Sigmoid colon (tissue), 7 donors: ENCODE measurements around the gene IGBP1. TPM values are rescaled to one million over a fixed set of nuclear protein-coding genes. Genes with fewer than 3 reads are reported as not detected.

ENCODE experiments used
- DNase-seq: peaks from one replicate; pipeline ENCODE4 v3.0.0-alpha.2; 2019
- H3K27ac ChIP-seq, 4 donors: fragments of 200-600 bp; sonication (generic); one replicate each; pipeline ENCODE4 v1.5.1; 2016 to 2019; ENCODE audit warnings: mild to moderate bottlenecking in 1 of 4
- H3K27me3 ChIP-seq, 3 donors: fragments of 200-600 bp; sonication (generic); one replicate each; pipeline ENCODE4 v1.5.1; 2019; ENCODE audit warnings: mild to moderate bottlenecking in 1 of 3
- H3K36me3 ChIP-seq, 4 donors: fragments of 200-600 bp; sonication (generic); one replicate each; pipeline ENCODE4 v1.5.1; 2016 to 2019
- H3K4me1 ChIP-seq, 4 donors: fragments of 200-600 bp; sonication (generic); one replicate each; pipeline ENCODE4 v1.5.1; 2017 to 2019
- H3K4me3 ChIP-seq, 4 donors: fragments of 200-600 bp; sonication (generic); one replicate each; pipeline ENCODE4 v1.5.1; 2017 to 2019; ENCODE audit warnings: mild to moderate bottlenecking in 2 of 4, moderate library complexity in 1 of 4
- H3K9me3 ChIP-seq, 4 donors: fragments of 200-600 bp in 3 of 4; sonication (generic) in 3 of 4; one replicate each; pipeline versions ENCODE4 v1.5.1 to v1.6.1; 2013 to 2019
- EP300 ChIP-seq, 4 donors: sonication (generic); formaldehyde crosslinking; IDR thresholded peaks; one replicate each; pipeline ENCODE4 v1.6.1; 2017; ENCODE audit warnings: antibody characterized with exemption in 4 of 4
- POLR2A ChIP-seq, 2 donors: fragments of 450-650 bp; IDR thresholded peaks; one replicate each; pipeline ENCODE4 v1.6.1; 2016; ENCODE audit warnings: antibody characterized with exemption in 2 of 2, mild to moderate bottlenecking in 2 of 2, moderate library complexity in 2 of 2
- POLR2AphosphoS5 ChIP-seq, 4 donors: sonication (generic); formaldehyde crosslinking; IDR thresholded peaks; one replicate each; pipeline ENCODE4 v1.6.1; 2017; ENCODE audit warnings: antibody characterized with exemption in 4 of 4
- WGBS, 2 donors: extraction: QIAGEN DNeasy Blood & Tissue Kit; methylation state at CpG; one replicate each; pipeline ENCODE4 v1.1.7; 2013; 5-methylcytosine and 5-hydroxymethylcytosine counted together
- intact Hi-C: fragments of 100-400 bp; cut with DNase I; formaldehyde crosslinking; loops from one replicate; pipeline ENCODE4 v1.15.1; 2023
- polyA plus RNA-seq, 3 donors: library from polyadenylated mRNA; stranded (reverse); fragments of 200-250 nt; gene quantifications; one replicate each; pipeline ENCODE4 v1.2.3, GENCODE V29; 2013
- total RNA-seq, 4 donors: library from RNA; depleted of rRNA; stranded (reverse); fragments of >200 nt; gene quantifications; one replicate each; pipeline ENCODE4 v1.1.0, GENCODE V29; 2016
- TF ChIP-seq, protein P1 (sequence below), 4 experiments: fragments of 450-650 bp in 3 of 4; fragments of 200-600 bp in 1 of 4; IDR thresholded peaks; one replicate each; pipeline ENCODE4 v1.5.1; 2016 to 2019; ENCODE audit warnings: antibody characterized with exemption in 4 of 4, mild to moderate bottlenecking in 3 of 4, moderate library complexity in 2 of 4
- donor health status: healthy with polysubstance abuse.
- donor health status: Bipolar disorder and iron deficiency.
- donor health status: healthy.

Gene IGBP1
- total and polyA plus RNA-seq, 7 donors: 69.7 to 126 (median 91.7) TPM

DNA sequence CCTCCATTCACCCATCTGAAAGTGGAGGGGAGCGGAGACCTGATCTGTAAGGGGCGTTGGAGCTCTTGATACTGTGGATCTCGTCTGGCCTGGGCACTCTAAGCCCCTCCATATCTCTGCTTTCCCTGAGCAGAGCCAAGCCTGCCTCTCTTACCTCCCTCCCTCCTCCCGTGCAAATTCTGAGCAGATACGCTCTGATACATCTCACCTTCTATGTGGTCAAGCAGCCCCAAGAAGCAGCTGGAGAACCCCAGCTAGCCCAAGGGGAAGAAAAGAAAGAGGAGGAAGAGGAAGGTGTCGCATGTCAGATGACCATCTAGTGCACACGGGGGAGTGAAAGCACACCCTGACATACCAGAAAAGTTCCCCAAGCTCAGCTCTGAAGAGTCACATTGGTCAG is 42.1 kb downstream of the IGBP1 start:
- no peaks in the 10 kb centered on the region for H3K9me3 ChIP-seq
- 84 to 92% methylated on average over 7 of the region's 7 CpGs for WGBS, 2 donors
- H3K27ac ChIP-seq: no peak overlapping the region
- no peaks in the 10 kb centered on the region for H3K4me1 ChIP-seq
- TF ChIP-seq, protein P1, sequence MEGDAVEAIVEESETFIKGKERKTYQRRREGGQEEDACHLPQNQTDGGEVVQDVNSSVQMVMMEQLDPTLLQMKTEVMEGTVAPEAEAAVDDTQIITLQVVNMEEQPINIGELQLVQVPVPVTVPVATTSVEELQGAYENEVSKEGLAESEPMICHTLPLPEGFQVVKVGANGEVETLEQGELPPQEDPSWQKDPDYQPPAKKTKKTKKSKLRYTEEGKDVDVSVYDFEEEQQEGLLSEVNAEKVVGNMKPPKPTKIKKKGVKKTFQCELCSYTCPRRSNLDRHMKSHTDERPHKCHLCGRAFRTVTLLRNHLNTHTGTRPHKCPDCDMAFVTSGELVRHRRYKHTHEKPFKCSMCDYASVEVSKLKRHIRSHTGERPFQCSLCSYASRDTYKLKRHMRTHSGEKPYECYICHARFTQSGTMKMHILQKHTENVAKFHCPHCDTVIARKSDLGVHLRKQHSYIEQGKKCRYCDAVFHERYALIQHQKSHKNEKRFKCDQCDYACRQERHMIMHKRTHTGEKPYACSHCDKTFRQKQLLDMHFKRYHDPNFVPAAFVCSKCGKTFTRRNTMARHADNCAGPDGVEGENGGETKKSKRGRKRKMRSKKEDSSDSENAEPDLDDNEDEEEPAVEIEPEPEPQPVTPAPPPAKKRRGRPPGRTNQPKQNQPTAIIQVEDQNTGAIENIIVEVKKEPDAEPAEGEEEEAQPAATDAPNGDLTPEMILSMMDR (IDR thresholded peaks at IDR 0.05): no peak
- TF ChIP-seq POLR2A (IDR thresholded peaks at IDR 0.05) (no peak), EP300 (IDR thresholded peaks at IDR 0.05) (no peak), POLR2AphosphoS5 (IDR thresholded peaks at IDR 0.05) (no peak)
- no peak for DNase-seq
- intact Hi-C loops: no loop called here
- H3K36me3 ChIP-seq: no peaks in the 10 kb centered on the region
- no peak overlapping the region for H3K4me3 ChIP-seq
- no peaks in the 10 kb centered on the region for H3K27me3 ChIP-seq

DNA sequence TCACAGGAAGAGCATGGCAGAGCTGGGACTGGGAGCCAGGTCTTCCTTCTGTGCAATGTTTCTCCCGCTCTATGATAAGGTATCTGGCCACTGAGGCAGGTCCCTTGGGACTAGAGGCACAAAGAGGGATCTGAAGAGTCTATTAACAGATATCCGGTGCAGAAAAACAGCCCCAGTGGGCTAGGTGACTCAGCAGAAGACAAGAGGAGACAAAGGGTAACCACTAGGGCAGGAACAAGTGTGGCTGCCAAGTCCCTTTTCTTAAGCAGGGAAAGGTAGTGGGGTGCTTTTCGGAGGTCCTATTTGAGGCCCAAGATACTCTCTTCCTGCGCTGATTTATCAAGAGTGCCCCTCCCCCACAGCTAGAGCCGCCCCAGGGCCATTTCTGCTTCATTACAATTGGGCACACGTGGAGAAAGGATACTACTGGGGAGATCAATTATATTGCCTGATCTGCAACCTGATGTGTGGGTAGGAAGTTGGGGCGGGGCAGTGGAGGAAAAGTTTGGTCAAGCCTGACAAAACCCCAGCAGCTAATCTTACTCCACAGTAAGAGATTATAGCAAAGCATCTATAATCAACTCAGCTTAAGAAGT is 43.8 kb downstream of the IGBP1 start, which contains the start of gene DGAT2L6:
Gene DGAT2L6 (plus strand): TSS at position 546 of the 596 bp plus-strand sequence. CDS start 100 bp downstream, outside the sequence.
- intact Hi-C loops: no loop called here
- no peaks in the 10 kb centered on the region for H3K27me3 ChIP-seq
- TF ChIP-seq, protein P1 (IDR thresholded peaks at IDR 0.05): no peak
- no peak for TF ChIP-seq POLR2AphosphoS5 (IDR thresholded peaks at IDR 0.05)
- TF ChIP-seq EP300 (IDR thresholded peaks at IDR 0.05): no peak
- TF ChIP-seq POLR2A (IDR thresholded peaks at IDR 0.05): no peak
- no peaks in the 10 kb centered on the region for H3K4me1 ChIP-seq
- no peaks in the 10 kb centered on the region for H3K9me3 ChIP-seq
- no peak for DNase-seq
- no peak within 1 kb of the TSS for H3K27ac ChIP-seq
- H3K36me3 ChIP-seq: no peaks in the 10 kb centered on the region
- H3K4me3 ChIP-seq: no peak within 1 kb of the TSS
- 66 to 81% methylated on average over 7 of the region's 7 CpGs for WGBS, 2 donors

DNA sequence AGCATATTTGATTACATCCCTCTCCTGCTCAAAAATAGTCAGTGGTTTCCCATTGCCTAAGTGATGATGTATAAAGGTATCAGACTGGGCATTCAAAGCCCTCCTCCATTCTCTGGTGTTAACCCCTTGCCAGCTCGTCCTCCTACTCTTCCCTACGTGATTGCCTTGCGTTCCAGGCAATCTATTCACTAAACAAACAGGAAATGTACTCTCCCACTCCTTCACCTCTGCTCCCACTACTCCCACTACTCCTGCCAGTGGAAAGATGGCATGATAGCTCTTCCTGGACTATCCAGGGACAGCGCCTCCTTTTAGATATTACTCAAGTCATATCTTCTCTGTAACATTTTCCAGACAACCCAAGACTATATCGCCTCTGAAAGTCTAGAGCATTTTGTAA is 49.8 kb downstream of the IGBP1 start:
- Histone ChIP-seq H3K36me3 (no peaks in the 10 kb centered on the region), H3K27me3 (no peaks in the 10 kb centered on the region), H3K4me3 (no peak overlapping the region), H3K27ac (no peak overlapping the region), H3K9me3 (no peaks in the 10 kb centered on the region), H3K4me1 (no peaks in the 10 kb centered on the region)
- WGBS, 2 donors: 66 to 87% methylated on average over 5 of the region's 5 CpGs
- intact Hi-C loops: no loop called here
- no peak for DNase-seq
- TF ChIP-seq POLR2AphosphoS5 (IDR thresholded peaks at IDR 0.05) (no peak), POLR2A (IDR thresholded peaks at IDR 0.05) (no peak), EP300 (IDR thresholded peaks at IDR 0.05) (no peak)
- TF ChIP-seq, protein P1 (IDR thresholded peaks at IDR 0.05): no peak

DNA sequence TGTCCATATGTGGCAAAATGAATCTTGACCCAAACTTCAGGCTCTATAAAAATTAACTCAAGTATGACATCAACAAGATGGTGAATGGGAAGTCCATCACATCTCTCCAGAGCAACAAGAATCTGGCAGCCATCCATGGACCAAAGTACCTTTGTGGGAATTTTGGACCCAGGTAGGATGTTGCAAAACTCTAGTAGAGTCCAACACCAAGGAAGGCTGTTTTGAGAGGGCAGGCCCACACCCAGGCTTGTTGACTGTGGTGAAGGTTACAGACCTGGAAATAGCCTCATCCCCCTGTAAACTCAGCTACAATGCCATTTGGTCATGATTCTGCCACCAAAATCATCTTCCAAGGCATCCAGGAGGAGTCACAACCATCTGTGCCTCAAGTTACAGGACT is 57.0 kb downstream of the IGBP1 start:
- intact Hi-C loops: no loop called here
- H3K9me3 ChIP-seq: no peaks in the 10 kb centered on the region
- no peak overlapping the region for H3K27ac ChIP-seq
- no peaks in the 10 kb centered on the region for H3K27me3 ChIP-seq
- no peaks in the 10 kb centered on the region for H3K36me3 ChIP-seq
- no peak overlapping the region for H3K4me3 ChIP-seq
- TF ChIP-seq POLR2AphosphoS5 (IDR thresholded peaks at IDR 0.05) (no peak), POLR2A (IDR thresholded peaks at IDR 0.05) (no peak), EP300 (IDR thresholded peaks at IDR 0.05) (no peak)
- TF ChIP-seq, protein P1 (IDR thresholded peaks at IDR 0.05): no peak
- H3K4me1 ChIP-seq: no peaks in the 10 kb centered on the region
- DNase-seq: no peak
